Stimulated activated CD8-positive, alpha-beta memory T cell treated with anti-CD3 and anti-CD28 coated beads, Interleukin-4, amount 100 ng/mL, for 4 hours (primary cell): Measurements from ENCODE around the gene KRTAP3-1.
"Not testable (repeated sequence)": the region's sequence is repeated elsewhere in the genome, so short reads cannot be mapped to it uniquely, and the experiment has no call there.

Source experiments
- DNase-seq, 2 donors: peaks; one replicate each; pipeline ENCODE4 v3.0.0-alpha.2; 2020; ENCODE audit warnings: low read depth in 2 of 2, low spot score in 1 of 2

KRTAP3-1 gene

DNA sequence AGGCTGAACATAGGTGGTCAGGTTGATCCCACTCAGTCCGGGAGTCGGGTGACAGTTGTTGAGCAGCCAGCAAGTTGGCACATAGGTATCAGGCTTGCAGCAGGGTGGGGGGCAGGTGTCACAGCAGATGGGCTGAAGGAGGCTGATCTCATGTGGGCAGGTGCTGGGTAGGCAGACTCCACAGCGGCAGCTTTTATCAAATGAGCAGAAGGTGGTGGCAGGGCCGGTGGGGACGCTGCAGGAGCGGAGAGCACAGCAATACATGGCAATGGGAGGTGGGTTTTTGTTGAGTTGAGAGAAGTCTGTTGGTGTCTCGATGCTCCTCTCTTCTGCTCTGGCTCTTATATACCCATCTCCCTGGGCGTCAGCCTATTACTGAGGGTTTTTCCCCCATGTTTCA lies at the start of gene KRTAP3-1:
TSS of gene KRTAP3-1 (minus strand) at position 318 of the 400 bp plus-strand sequence. CDS start at position 264, 54 bp downstream.
- no peak for DNase-seq

DNA sequence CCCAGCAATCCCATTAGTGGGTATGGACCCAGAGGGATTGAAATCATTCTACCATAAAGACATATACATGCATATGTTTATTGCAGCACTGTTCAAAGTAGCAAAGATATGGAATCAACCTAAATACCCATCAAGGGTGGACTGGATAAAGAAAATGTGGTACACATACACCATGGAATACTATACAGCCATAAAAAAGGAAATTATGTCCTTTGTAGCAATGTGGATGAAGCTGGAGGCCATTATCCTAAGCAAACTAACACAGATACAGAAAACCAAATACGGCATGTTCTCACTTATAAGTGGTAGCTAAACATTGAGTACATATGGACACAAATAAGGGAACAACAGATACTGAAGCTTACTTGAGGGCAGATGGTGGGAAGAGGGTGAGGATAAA lies 48.6 kb upstream of the KRTAP3-1 start:
- DNase-seq: no peak

DNA sequence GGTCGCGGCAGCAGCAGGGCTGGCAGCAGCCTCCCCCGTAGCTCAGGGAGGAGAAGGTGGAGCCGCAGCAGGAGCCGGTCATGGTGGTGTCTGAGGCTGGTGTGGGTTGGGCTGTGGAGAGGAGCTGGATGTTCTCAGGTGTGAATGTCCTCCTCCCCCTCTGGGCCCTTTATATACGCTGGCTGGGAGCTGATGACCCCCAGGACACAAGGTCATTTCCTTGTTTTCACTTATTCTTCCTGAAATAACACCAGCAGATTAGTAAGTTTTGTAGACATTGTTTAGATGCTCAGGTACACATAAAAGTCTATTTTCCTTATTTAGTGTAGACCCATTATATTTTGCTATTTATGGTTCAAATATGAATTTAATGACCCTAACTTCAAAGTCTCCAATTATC lies 46.2 kb upstream of the KRTAP3-1 start, which contains the start of gene KRTAP2-2:
TSS of gene KRTAP2-2 (minus strand) at position 101 of the 400 bp plus-strand sequence. CDS start at position 82, 19 bp downstream.
- not testable (repeated sequence) for DNase-seq

DNA sequence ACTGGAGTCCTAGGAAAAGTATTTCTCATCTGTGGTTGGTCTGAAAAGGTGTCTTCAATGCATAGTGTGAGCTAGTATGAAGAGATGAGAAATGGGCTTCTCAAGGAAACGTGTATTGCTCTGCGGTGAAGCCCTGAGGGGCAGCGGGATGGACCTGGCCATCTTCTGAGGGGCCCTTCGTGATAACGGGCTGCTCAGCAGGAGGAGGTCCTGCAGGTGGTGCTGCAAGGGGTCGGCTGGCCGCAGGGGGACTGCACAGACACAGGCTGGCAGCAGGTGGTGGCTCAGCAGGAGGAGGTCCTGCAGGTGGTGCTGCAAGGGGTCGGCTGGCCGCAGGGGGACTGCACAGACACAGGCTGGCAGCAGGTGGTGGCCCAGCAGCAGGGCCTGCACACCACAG lies 45.6 kb upstream of the KRTAP3-1 start:
- DNase-seq: not testable (repeated sequence)

DNA sequence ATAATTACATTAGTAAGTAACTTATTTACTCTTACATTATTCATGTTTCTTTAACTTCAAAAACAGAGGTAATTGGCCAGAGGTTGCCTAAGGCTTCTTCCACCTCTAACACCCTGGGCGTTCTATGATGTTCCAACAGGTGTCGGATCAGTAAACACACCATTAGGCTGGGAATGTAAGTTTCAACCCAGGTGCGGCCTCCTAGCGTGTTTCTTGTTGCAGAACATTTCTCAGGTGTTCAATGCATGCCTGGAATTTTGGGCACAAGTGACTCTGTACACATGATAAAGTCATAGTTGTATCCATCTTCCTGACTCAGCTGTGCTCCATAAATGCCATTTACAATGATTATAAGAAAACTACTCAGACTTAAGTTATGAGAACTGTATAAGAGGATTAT lies 45.1 kb upstream of the KRTAP3-1 start:
- DNase-seq: no peak

DNA sequence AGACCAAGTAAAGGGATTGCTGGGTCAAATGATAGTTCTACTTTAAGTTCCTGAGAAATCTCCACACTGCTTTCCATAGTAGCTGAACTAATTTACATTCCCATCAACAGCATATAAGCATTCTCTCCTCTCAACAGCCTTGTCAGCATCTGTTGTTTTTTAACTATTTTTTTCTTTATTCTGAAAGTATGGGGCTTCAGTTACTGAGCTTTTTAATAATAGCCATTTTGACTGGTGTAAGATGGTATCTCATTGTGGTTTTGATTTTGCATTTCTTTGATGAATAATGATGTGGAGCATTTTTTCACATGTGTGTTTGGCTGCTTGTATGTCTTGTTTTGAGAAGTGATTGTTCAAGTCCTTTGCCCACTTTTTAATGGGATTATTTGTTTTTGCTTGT lies 43.6 kb upstream of the KRTAP3-1 start:
- DNase-seq: no peak

DNA sequence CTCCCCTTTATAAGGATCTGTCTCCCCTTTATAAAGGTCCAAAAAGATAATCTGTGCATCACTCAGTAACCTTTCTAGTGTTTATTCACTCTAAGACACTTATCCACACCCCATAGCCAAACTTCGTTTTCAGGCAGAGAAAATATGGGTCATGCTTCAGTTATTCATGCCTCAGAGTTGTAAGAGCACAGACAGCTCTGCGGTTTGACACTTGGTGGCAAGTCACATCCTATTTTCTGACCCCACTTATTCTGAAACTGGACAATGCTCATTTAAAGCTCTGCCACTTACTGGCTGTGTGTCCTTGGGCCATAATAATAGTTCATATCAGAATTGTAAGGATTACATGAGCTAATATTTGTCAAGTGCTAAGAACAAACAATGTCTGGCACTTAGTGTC lies 40.2 kb upstream of the KRTAP3-1 start:
- DNase-seq: no peak

DNA sequence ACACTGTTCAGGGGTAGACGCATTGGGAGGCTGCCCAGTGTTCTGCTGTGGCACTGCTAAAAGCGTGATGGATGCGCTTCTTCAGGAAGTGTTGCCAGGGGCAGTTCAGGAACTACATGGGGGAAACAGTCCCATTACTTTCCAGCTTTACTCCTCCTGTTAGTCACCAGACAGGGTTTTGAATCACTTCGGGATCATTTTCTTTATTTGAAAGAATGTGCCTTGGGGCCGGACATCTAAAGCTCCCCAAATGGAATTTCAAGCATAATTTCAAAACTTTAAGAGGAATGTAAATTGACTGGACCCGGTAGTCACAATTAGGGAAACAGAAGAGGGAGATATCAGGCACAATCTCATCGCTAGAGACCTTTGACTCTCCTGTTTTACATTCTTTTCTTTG lies 39.5 kb upstream of the KRTAP3-1 start:
- no peak for DNase-seq

DNA sequence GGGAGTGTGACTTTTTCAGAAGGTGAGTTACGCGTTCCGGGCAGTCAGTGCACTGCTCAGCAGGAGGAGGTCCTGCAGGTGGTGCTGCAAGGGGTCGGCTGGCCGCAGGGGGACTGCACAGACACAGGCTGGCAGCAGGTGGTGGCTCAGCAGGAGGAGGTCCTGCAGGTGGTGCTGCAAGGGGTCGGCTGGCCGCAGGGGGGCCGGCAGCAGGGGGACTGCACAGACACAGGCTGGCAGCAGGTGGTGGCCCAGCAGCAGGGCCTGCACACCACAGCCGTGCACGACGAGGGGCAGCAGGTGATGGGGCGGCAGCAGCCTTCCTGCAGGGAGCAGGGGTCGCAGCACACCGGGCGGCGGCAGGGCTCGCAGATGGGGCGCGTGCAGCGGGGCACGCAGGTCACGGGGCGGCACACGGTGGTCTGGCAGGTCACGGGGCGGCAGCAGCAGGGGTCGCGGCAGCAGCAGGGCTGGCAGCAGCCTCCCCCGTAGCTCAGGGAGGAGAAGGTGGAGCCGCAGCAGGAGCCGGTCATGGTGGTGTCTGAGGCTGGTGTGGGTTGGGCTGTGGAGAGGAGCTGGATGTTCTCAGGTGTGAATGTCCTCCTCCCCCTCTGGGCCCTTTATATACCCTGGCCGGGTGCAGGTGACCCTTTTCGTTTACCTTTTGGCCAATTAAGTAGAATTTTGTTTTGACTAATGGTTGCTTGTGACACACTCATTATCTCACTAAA lies 38.0 kb upstream of the KRTAP3-1 start, which contains the start of gene KRTAP2-1:
TSS of gene KRTAP2-1 (minus strand) at position 582 of the 731 bp plus-strand sequence. CDS start at position 533, 49 bp downstream.
- not testable (repeated sequence) for DNase-seq

DNA sequence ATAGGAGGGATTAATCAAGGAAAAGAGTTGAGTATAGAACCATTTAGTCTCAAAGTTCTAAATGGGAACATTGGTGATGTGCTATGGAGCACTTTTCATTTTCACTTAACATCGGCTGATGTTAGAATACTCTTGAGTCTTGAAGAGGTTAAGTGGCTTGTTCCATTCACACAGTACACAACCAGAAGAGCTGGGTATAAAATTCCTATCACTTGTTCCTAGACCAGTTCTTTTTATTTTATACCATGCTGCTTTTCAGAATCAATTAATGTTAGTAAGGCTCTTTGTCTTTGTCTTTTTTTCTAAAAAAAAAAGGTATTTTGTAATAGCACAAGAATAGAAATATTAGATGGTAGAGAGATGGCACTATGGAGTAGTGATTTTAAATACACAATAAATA lies 34.0 kb upstream of the KRTAP3-1 start:
- DNase-seq: no peak

DNA sequence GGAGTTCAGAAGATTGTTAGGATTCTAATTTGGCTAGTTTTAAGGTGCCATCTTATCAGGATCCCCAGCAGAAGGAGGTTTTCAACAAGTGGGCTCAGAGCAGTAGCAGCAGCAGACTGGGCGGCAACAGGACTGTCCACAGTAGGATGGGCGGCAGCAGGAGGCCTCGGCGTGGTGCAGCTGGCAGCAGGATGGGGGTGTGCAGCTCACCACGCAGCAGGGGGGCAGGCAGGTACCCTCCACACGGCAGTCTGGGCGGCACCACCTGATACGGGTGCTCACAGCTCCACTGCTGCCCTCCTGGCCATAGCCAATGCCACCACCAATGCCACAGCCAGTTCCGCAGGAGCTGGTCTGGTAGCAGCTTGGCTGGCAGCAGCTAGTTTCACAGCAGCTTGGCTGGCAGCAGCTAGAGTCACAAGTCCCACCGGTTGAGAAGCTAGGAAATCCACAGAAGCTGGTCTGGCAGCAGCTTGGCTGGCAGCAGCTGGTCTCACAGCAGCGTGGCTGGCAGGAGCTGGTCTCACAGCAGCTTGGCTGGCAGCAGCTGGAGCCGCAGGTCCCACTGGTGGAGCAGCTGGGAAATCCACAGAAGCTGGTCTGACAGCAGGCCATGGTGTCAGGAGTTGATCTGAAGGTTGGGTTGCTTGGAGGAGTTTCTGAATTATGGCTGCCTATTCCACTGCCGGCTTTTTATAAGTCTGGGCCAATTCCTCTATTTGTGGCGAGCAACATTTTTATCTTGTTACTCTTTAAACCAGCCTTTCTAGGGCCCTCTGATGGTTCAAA lies 32.0 kb upstream of the KRTAP3-1 start, which contains the start of gene KRTAP1-1:
TSS of gene KRTAP1-1 (minus strand) at position 668 of the 789 bp plus-strand sequence. CDS start at position 615, 53 bp downstream.
- DNase-seq: not testable (repeated sequence)

DNA sequence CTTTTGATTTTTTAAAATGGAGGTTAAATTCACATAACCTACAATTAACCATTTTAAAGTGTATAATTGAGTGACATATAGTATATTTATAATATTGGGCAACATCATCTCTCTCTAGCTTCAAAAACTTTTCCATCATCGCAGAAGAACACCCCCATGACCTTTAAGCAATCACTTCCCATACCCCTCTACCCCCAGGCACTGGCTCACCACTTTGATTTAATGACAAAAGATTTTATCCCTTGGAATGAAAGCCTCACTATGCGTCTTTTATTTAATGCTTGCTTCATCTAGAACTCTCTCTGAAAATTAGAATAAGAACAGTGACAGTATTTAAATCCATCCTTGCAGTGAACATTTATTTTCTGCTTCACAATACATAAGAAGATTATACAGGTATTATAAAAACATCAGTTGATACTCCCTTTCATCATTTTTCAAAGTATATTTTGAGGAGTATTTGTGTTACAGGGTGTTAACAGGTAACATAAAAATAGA lies 29.0 kb upstream of the KRTAP3-1 start:
- DNase-seq: no peak

DNA sequence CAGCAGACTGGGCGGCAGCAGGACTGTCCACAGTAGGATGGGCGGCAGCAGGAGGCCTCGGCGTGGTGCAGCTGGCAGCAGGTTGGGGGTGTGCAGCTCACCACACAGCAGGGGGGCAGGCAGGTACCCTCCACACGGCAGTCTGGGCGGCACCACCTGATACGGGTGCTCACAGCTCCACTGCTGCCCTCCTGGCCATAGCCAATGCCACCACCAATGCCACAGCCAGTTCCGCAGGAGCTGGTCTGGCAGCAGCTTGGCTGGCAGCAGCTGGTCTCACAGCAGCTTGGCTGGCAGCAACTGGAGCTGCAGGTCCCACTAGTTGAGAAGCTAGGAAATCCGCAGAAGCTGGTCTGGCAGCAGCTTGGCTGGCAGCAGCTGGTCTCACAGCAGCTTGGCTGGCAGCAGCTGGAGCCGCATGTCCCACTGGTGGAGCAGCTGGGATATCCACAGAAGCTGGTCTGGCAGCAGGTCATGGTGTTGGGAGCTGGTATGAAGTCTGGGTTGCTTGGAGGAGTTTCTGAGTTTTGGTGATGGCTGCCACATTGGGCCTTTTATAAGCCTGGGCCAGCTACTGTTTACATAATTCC lies 25.5 kb upstream of the KRTAP3-1 start, which contains the start of gene KRTAP1-3:
TSS of gene KRTAP1-3 (minus strand) at position 529 of the 590 bp plus-strand sequence. CDS start at position 476, 53 bp downstream.
- DNase-seq: not testable (repeated sequence)

DNA sequence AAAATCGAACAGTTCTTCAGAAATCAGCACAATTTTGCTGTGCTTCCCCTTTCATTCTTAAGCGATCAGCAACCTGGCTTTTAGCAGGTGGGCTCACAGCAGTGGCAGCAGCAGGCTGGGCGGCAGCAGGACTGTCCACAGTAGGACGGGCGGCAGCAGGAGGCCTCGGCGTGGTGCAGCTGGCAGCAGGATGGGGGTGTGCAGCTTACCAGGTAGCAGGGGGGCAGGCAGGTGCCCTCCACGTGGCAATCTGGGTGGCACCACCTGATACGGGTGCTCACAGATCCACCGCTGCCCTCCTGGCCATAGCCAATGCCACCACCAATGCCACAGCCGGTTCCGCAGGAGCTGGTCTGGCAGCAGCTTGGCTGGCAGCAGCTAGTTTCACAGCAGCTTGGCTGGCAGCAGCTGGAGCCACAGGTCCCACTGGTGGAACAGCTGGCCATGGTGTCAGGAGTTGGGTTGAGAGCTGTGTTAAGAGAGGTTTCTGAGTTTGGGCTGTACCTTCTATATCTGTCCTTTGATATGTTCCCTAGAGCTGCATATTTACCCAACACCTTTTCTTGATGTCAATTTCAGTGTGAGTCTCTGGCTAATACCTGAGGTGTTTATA lies 20.8 kb upstream of the KRTAP3-1 start, which contains the start of gene KRTAP1-4:
TSS of gene KRTAP1-4 (minus strand) at position 563 of the 613 bp plus-strand sequence. CDS start at position 446, 117 bp downstream.
- DNase-seq: no peak

DNA sequence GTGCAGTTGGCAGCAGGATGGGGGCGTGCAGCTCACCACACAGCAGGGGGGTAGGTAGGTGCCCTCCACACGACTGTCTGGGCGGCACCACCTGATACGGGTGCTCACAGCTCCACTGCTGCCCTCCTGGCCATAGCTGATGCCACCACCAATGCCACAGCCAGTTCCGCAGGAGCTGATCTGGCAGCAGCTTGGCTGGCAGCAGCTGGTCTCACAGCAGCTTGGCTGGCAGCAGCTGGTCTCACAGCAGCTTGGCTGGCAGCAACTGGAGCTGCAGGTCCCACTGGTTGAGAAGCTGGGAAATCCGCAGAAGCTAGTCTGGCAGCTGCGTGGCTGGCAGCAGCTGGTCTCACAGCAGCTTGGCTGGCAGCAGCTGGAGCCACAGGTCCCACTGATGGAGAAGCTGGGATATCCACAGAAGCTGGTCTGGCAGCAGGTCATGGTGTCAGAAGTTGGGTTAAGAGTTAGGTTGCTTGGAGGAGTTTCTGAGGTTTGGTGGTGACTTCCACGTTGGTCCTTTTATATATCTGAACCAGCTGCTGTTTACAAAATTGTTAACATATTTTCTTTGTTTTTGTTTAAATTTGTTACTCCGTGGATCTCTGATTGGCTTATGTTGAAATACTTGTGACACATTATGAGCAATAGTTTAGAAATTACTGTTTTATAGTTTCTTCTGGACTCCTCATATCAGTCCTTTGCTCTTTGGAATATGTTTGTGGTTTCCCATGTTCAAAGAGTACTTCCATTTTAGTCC lies 18.0 kb upstream of the KRTAP3-1 start, which contains the start of gene KRTAP1-5:
TSS of gene KRTAP1-5 (minus strand) at position 494 of the 757 bp plus-strand sequence. CDS start at position 441, 53 bp downstream.
- DNase-seq: no peak

DNA sequence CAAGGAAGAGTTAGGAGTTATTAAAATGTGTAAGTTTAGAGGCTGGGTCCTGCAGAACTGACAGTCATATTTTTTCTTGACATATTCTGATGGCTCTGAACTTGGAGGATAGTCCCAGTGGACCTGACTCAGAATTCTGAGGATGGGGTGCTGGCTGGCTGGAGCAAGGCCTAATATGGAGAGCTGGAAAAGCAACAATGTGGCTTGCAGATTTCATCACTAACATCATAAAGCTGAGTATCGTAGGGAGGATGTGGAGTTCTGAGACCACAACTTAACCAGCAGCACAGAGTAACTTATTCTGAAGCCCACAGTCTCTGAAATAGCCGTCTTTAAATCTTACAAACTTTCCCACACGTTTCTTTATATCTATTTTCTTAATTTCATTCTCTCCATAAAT lies 15.8 kb upstream of the KRTAP3-1 start:
- DNase-seq: no peak

DNA sequence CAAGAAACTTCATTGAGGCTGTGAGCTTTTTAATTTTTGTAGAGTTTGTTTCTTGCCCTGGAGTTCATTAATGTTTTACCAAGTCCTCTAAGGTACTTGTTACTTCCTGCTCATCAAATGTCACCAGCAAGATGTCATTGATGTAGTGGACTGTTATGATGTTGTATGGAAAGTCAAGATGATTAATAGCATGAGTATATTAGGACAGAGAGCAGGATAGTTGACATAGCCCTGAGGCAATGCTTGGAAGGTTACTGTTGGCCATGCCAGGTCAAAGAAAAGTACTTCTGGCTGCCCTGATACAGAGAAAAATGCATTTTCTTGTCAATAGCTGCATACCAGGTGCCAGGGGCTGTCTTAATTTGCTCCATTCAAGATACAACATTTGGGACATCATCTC lies 11.4 kb upstream of the KRTAP3-1 start:
- DNase-seq: no peak

DNA sequence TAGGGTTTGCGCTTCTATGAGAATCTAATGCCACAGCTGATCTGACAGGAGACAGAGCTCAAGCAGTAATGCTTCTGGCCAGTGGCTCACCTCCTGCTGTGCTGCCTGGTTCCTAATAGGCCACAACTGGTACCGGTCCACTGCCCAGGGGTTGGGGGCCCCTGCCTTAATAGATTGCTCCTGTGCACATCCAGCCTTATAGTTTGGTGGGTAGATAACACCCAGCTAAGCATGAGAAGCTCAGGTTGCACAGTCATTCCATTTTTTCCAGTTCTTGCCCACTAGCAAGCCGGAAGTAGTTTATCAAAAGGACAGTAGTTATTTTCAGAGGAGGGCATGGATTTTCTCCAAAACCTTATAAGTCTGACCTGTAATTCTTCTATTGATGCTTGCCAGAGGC lies 10.5 kb upstream of the KRTAP3-1 start:
- DNase-seq: no peak

DNA sequence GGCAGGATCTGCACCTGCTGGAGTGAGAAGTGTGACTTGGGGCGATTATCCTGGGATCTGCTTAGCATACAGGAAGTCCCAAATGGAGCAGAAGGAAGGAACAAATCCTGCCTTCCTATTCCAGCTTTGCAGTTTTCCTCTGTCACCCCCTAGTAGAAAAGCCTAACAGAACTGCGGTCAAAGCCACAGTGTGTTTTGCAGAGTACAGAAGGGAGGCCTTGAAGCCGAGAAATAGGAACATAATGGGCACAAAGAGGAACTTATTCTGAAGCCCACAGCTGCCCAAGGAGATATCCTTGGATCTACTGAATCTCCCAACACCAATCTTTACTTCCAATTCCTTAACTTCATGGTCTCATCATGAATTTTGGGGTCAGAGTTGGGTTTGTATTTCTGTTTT lies 9.6 kb upstream of the KRTAP3-1 start:
- no peak for DNase-seq
